PC-3 (cell line): ENCODE data around the gene ABHD18. TPM values are rescaled to one million over a fixed set of nuclear protein-coding genes. Genes with fewer than 3 reads are reported as not detected.
"Not testable (repeated sequence)": the region's sequence is repeated elsewhere in the genome, so short reads cannot be mapped to it uniquely, and the experiment has no call there.

ENCODE experiments used
- ATAC-seq: fragments of 200-7000 bp; cut with Tn5 transposase; 2 replicates; pipeline ENCODE4 v1.9.1; 2020; ENCODE audit warnings: mild to moderate bottlenecking, moderate library complexity
- BruUV-seq: library from RNA; stranded (reverse); fragments of 400-500 nt; replicated peaks from 2 replicates; lab custom pipeline; 2021; lab: Mats Ljungman, UMichigan
- CTCF ChIA-PET: fragments of 300-600 bp; sonication (Branson Sonifier 250); formaldehyde crosslinking; loops from one replicate; lab custom pipeline; 2022; ENCODE audit warnings: antibody characterized with exemption; lab: Charles Lee
- POLR2A ChIA-PET: fragments of 300-600 bp; sonication (Branson Sonifier 250); formaldehyde crosslinking; loops from one replicate; lab custom pipeline; 2022; ENCODE audit warnings: antibody characterized with exemption; ENCODE audit not compliant: unreplicated experiment; lab: Charles Lee
- DNase-seq: peaks from one replicate; pipeline ENCODE4 v3.0.0-alpha.2; 2015
- H2AFZ ChIP-seq: fragments of 300-600 bp; sonication (generic); 2 replicates; pipeline ENCODE4 v1.6.0; 2016; ENCODE audit warnings: antibody characterized with exemption, low read length
- H3F3A ChIP-seq: fragments of 300-600 bp; sonication (generic); one replicate; pipeline ENCODE4 v1.6.0; 2017; ENCODE audit warnings: antibody characterized with exemption, low read length, control low read depth, mild to moderate bottlenecking; ENCODE audit not compliant: unreplicated experiment
- H3K27ac ChIP-seq: fragments of 300-600 bp; sonication (generic); 2 replicates; pipeline ENCODE4 v1.5.1; 2016; ENCODE audit warnings: mild to moderate bottlenecking, low read length
- H3K27me3 ChIP-seq: fragments of 300-600 bp; sonication (generic); 2 replicates; pipeline ENCODE4 v1.6.1; 2016; ENCODE audit warnings: low read length, mixed read lengths
- H3K36me3 ChIP-seq: fragments of 300-600 bp; sonication (generic); 2 replicates; pipeline ENCODE4 v1.6.1; 2016; ENCODE audit warnings: low read depth, mixed run types, low read length, mixed read lengths
- H3K4me1 ChIP-seq: fragments of 300-600 bp; sonication (generic); 2 replicates; pipeline ENCODE4 v1.5.1; 2016; ENCODE audit warnings: low read length; ENCODE audit not compliant: insufficient read depth
- H3K4me2 ChIP-seq: fragments of 300-600 bp; sonication (generic); 2 replicates; pipeline ENCODE4 v1.6.0; 2016; ENCODE audit warnings: low read length
- H3K4me3 ChIP-seq: fragments of 300-600 bp; sonication (generic); 2 replicates; pipeline ENCODE4 v1.5.1; 2016; ENCODE audit warnings: mild to moderate bottlenecking, low read length, mixed read lengths
- H3K79me2 ChIP-seq: fragments of 300-600 bp; sonication (generic); 2 replicates; pipeline ENCODE4 v1.6.1; 2017; ENCODE audit warnings: low read length, mixed read lengths
- H3K9ac ChIP-seq: fragments of 300-600 bp; sonication (generic); 2 replicates; pipeline ENCODE4 v1.6.0; 2016; ENCODE audit warnings: mild to moderate bottlenecking, low read length
- H3K9me2 ChIP-seq: fragments of 300-600 bp; sonication (generic); replicated peaks from 2 replicates; pipeline ENCODE4 v1.6.1; 2016; ENCODE audit warnings: mixed run types, low read length, mixed read lengths
- H3K9me3 ChIP-seq: fragments of 300-600 bp; sonication (generic); 2 replicates; pipeline ENCODE4 v1.6.1; 2016; ENCODE audit warnings: low read length, mixed read lengths
- H4K20me1 ChIP-seq: fragments of 300-600 bp; sonication (generic); 2 replicates; pipeline ENCODE4 v1.6.1; 2016; ENCODE audit warnings: low read length, mixed read lengths
- EZH2 ChIP-seq: fragments of 300-600 bp; sonication (generic); IDR thresholded peaks from one replicate; pipeline ENCODE4 v1.6.1; 2017; ENCODE audit warnings: antibody characterized with exemption, mild to moderate bottlenecking, low read length; ENCODE audit not compliant: unreplicated experiment
- intact Hi-C: fragments of 100-400 bp; cut with micrococcal nuclease; formaldehyde crosslinking; loops from 2 replicates; pipeline ENCODE4 v1.9.0; 2023
- total RNA-seq: library from RNA; depleted of rRNA; stranded (reverse); fragments of >200 nt; gene quantifications from 2 replicates; pipeline ENCODE4 v1.2.3, GENCODE V29; 2014
- TF ChIP-seq, protein P1 (sequence below): fragments of 300-600 bp; sonication (generic); conservative IDR thresholded peaks from 2 replicates; pipeline ENCODE4 v1.5.1; 2017; ENCODE audit warnings: antibody characterized with exemption, low read depth, mild to moderate bottlenecking, low read length

The ABHD18 gene
- total RNA-seq, 1 experiment from 2014 or later: 3.3 TPM

DNA sequence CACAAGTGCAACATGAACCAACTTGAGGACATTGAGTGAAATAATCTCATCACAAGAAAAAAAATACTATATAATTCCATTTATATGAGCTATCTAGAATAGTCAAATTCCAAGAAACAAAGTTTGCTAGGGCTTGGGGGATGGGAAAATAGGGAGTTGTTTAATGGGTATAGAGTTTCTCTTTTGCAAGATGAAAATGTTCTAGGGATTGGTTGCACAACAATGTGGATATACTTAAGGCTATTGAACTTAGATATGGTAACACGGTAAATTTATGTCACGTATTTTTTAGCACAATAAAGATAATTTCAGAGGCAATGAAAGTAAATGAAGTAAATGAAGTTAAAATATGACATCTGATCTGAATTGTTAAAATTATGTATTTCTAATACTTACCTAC lies 8.1 kb upstream of the ABHD18 start:
- H3K9me3 ChIP-seq: no peaks in the 10 kb centered on the region
- H3K79me2 ChIP-seq: peaks cover 22% of the 10 kb centered on the region
- no peak overlapping the region for H3K4me2 ChIP-seq
- no peaks in the 10 kb centered on the region for H4K20me1 ChIP-seq
- no peak overlapping the region for H3K27ac ChIP-seq
- no peak overlapping the region for H3K9ac ChIP-seq
- TF ChIP-seq, protein P1, sequence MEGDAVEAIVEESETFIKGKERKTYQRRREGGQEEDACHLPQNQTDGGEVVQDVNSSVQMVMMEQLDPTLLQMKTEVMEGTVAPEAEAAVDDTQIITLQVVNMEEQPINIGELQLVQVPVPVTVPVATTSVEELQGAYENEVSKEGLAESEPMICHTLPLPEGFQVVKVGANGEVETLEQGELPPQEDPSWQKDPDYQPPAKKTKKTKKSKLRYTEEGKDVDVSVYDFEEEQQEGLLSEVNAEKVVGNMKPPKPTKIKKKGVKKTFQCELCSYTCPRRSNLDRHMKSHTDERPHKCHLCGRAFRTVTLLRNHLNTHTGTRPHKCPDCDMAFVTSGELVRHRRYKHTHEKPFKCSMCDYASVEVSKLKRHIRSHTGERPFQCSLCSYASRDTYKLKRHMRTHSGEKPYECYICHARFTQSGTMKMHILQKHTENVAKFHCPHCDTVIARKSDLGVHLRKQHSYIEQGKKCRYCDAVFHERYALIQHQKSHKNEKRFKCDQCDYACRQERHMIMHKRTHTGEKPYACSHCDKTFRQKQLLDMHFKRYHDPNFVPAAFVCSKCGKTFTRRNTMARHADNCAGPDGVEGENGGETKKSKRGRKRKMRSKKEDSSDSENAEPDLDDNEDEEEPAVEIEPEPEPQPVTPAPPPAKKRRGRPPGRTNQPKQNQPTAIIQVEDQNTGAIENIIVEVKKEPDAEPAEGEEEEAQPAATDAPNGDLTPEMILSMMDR: no peak
- TF ChIP-seq EZH2: no peak
- no peaks in the 10 kb centered on the region for H3K9me2 ChIP-seq
- no peak overlapping the region for H3K4me3 ChIP-seq
- ATAC-seq (no peak), DNase-seq (no peak)
- ChIA-PET POLR2A (no interaction called here), CTCF (no interaction called here)
- H3K36me3 ChIP-seq: no peaks in the 10 kb centered on the region
- intact Hi-C loops: no loop called here
- H2AFZ ChIP-seq: no peak overlapping the region
- no peaks in the 10 kb centered on the region for H3K4me1 ChIP-seq
- H3F3A ChIP-seq: no peaks in the 10 kb centered on the region
- H3K27me3 ChIP-seq: no peaks in the 10 kb centered on the region
- BruUV-seq: no TSS peak

DNA sequence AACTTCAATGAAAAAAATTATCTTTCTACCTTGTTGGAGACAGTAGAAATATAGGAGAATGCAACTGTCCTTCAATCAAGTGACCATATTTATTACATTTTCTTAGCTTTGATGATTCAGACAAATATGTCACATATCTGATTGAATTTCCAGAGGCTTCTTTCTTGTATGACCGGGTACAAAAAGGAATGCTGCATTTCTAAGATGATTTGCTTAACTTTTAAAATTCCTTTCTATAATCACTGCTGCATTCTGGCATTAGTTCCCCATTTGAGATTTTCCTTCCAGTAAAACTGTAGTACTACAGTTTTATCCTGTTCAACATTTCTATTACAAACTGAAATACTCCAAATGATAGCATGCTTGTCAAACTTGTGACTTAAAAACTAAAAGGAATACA lies 5.4 kb upstream of the ABHD18 start:
- Histone ChIP-seq H3K9me2 (no peaks in the 10 kb centered on the region), H3K9me3 (no peaks in the 10 kb centered on the region), H4K20me1 (no peaks in the 10 kb centered on the region), H3K27ac (no peak overlapping the region), H3K4me1 (no peaks in the 10 kb centered on the region), H3K79me2 (peaks cover 43% of the 10 kb centered on the region), H3K9ac (no peak overlapping the region), H3F3A (no peaks in the 10 kb centered on the region), H2AFZ (no peak overlapping the region), H3K4me3 (no peak overlapping the region), H3K36me3 (no peaks in the 10 kb centered on the region), H3K4me2 (no peak overlapping the region), H3K27me3 (no peaks in the 10 kb centered on the region)
- intact Hi-C loops: no loop called here
- DNase-seq: no peak
- CTCF ChIA-PET: no interaction called here
- ATAC-seq: no peak
- POLR2A ChIA-PET: no interaction called here
- TF ChIP-seq, protein P1: no peak
- BruUV-seq: no TSS peak

DNA sequence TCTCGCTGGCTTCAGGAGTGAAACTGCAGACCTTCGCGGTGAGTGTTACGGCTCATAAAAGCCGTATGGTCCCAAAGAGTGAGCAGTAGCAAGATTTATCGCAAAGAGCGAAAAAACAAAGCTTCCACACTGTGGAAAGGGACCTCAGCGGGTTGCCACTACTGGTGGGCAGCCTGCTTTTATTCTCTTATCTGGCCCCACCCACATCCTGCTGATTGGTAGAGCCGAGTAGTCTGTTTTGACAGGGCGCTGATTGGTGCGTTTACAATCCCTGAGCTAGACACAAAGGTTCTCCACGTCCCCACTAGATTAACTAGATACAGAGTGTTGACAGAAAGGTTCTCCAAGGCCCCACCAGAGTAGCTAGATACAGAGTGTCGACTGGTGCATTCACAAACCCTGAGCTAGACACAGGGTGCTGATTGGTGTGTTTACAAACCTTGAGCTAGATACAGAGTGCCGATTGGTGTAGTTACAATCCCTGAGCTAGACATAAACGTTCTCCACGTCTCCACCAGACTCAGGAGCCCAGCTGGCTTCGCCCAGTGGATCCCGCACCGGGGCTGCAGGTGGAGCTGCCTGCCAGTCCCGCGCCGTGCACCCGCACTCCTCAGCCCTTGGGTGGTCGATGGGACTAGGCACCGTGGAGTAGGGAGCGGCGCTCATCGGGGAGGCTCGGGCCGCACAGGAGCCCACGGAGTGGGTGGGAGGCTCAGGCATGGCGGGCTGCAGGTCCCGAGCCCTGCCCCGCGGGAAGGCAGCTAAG lies 1.4 kb upstream of the ABHD18 start:
- H3F3A ChIP-seq, POLR2A ChIA-PET, BruUV-seq, H3K36me3 ChIP-seq, ATAC-seq, H3K9me2 ChIP-seq, intact Hi-C loops, H3K4me1 ChIP-seq, H3K9me3 ChIP-seq, H2AFZ ChIP-seq, H3K27me3 ChIP-seq, H3K27ac ChIP-seq, DNase-seq, H4K20me1 ChIP-seq: not testable (repeated sequence)
- peaks cover 63% of the 10 kb centered on the region for H3K79me2 ChIP-seq
- peak overlapping the region; percentile 95 for H3K4me3 ChIP-seq
- H3K9ac ChIP-seq: peak overlapping the region; percentile 95; the same call in 1 of the 2 replicates
- peak overlapping the region; percentile 59 for H3K4me2 ChIP-seq
- CTCF ChIA-PET: interaction anchor here (0.6 kb wide), 1 partner anchor 34 kb away, joined by 3 read pairs; no protein-coding TSS in a partner anchor

DNA sequence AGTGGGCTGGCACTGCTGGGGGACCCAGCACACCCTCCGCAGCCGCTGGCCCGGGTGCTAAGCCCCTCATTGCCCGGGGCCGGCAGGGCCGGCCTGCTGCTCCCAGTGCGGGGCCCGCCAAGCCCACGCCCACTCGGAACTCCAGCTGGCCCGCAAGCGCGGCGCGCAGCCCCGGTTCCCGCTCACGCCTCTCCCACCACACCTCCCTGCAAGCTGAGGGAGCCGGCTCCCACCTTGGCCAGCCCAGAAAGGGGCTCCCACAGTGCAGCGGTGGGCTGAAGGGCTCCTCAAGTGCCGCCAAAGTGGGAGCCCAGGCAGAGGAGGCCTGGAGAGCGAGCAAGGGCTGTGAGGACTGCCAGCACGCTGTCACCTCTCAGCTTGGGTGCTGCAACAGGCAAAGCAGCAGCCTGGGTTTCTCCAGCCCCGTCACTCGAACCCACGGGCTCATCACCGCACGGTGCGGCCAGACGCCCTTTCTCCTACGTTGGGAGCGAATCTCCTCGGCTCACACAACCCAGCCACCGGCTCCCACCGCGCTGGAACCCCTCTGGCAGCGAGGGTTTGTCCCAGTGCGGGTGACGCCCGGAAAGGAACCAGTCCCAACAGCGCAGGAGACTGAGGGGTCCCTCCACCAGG lies 662 bp upstream of the ABHD18 start:
- peak; percentile 11 for ATAC-seq
- CTCF ChIA-PET: interaction anchor here (0.6 to 0.7 kb wide), 4 partner anchors 33 to 475 kb away, joined by 3 to 8 read pairs (median 3); no protein-coding TSS in a partner anchor
- H3K9me2 ChIP-seq, H3K36me3 ChIP-seq, H3F3A ChIP-seq, H3K4me1 ChIP-seq, DNase-seq, H4K20me1 ChIP-seq, H3K27me3 ChIP-seq, POLR2A ChIA-PET, H3K9me3 ChIP-seq: not testable (repeated sequence)
- intact Hi-C loops: loop anchor here (1.0 to 5.0 kb wide), 2 partner anchors 82 to 182 kb away; partner anchors contain the start of genes HSPA4L and PLK4
- H3K4me2 ChIP-seq: peak overlapping the region; percentile 96
- peak overlapping the region; percentile 46 for H3K27ac ChIP-seq
- TSS peak; percentile 67 for BruUV-seq
- peak overlapping the region; percentile 95 for H3K9ac ChIP-seq
- peak overlapping the region; percentile 95 for H3K4me3 ChIP-seq
- H3K79me2 ChIP-seq: peaks cover 66% of the 10 kb centered on the region
- H2AFZ ChIP-seq: peak overlapping the region; percentile 92
